HG03175 (cell line): ENCODE results near the gene BACH2.

Experiments
- ATAC-seq: cut with Tn5 transposase; IDR thresholded peaks from one replicate; pipeline ENCODE4 v1.9.1; 2021; ENCODE audit warnings: mild to moderate bottlenecking, moderate library complexity; ENCODE audit not compliant: unreplicated experiment

BACH2 gene

GRCh38 chr6:90302320-90302719 lies 5.7 kb upstream of the BACH2 start:
- no peak for ATAC-seq

DNA sequence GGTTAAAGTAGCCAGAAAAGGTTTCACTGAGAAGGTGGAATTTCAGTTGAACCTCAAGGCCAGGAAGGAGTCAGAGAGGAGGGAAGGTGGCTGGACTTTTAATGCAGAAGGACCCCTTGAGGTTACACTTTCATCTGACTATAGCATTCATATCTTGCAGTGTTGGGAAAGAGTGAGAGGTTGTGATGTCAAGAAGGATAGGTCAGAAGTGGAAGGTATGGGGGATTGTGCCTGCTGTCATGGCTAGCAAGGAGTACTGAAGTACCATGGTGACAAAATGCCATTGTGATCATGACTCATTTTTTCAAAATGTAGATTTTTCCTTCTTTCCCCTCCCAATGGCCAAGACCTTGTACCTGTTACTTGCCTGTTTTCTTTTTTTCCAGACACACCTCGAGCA lies 5.2 kb upstream of the BACH2 start:
- no peak for ATAC-seq

DNA sequence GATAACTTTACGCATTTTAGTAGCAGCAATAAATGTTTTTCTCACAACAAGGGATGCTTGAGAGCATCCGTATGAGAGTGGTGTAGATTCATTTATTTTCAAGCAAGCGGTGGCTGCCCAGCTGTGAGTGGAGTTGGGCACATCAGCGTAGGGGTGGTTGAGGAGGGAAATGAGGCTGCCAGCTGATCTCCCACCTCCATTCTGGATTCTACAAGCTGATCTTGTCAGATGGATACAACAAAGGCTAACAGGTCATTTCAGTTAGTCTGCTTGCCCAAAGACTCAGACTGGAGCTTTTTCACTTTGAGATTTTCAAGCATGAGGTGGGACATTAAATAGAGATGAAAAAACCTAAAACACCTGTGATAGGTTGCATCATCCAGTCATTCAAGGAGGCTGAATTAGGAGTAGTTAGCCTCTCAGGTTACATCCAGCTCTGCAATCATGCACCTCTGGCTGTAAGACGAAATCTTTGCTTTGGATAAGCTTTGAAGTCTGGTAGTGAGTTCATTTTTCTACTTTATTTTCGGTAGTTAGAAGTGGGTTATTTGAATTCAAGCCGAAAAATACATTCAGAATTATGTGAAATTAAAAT lies 1.9 kb upstream of the BACH2 start:
- ATAC-seq = no peak

- no peak for ATAC-seq
Measured at GRCh38 chr6:90297867-90298381, 1.3 kb upstream of the BACH2 start.

DNA sequence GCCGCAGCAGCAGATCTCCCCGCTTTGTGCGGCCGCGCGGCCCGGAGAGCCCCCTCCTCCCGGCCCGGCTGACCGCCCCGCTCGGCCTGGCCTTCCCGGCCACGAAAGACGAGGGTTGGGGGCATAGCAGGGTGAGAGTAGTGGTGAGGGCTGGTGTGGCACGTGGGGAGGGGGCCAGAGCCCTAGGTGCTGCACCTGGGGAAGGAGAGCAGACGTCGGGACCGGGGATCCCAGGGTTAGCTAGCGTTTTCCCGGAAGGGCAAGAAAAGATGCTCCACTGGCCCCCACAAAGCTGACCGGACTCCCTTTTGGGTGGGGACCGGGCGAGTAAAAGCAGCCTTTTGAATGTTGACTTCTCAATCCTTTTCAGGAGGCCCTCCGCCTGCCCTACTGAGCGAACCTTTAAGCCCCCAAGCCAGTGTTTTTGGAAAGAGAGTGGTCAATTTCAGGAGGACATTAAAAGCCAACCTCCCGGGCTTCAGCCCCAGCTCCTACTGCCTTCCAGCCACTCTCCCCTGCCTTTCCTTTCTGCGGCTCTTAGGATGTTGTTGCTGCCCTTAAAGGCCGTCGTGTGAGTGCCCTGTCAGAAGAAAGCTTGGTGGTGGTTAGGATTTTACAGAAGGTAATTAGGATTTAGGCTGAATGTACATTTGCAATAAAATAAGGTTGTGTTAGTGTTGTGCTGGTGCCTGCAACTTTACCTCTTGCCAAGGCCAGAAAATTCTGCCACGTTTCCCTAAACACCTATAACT lies 648 bp upstream of the BACH2 start:
- ATAC-seq = peak; percentile 1

- peak; percentile 46 for ATAC-seq
Measured at GRCh38 chr6:90295854-90296340, 746 bp downstream of the BACH2 start.

DNA sequence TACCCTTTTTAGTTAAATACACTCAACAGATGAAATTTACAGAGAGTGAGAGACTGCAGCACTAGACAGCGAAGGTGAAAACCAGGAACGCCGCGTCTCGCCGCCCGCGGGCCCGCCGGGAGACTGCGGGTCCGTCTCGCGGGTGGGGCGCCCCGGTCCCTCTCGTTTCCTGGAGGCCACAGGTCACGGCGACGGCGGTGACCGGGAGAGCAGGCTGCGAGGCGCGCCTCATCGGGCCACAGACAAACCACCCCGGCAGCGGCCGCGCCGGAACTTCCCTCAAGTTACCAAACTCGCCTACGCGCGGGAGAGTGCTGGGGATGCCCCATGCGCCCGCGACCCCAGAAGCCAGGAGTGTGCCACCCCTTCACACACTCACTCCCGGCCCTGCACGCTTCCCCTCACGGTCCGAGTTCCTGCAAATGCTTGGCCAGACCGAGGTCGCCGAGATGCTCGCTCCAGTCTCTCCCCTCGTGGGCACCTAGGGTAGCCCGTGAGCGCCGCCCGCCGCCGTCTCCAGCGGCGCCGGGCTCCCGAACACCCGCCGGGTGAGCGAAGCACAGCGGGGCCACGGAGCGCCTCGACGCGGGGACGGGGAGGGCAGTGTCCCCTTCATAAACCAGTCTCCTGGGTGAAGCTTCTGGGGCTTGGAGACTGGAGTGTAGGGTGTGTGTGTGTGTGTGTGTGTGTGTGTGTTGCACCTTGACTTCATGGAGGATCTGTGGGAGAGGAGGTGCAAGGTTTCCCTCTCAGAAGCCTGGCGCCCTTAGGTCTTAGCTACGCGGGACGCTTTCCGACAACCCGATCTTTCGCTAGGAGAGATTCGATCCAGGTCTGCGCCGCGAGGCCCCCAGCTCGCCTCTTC lies 1.4 kb downstream of the BACH2 start:
- no peak for ATAC-seq

GRCh38 chr6:90294614-90294988 lies 2.0 kb downstream of the BACH2 start:
- ATAC-seq = no peak

DNA sequence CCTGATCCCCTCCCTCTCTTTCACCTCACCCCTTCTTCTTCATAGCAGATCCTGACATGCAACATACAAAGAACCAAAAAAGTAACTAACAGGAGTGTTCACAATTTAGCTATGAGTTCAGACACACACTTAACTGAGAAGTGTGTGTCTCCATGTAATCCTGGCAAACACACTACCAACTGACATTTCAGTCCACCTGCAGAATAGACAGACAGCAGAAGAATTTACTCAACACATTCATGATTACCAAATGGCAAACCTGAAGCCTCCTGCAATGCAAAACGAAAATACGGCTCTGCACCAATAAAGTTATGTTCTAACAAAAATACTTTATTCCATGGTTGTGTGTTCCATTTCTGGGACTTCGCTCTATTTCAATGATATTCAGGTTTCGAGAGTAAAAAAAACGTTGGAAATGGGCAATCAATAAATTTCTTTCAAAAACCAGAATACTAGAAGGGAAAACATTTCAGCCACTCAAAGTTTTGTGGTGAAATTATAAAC lies 2.6 kb downstream of the BACH2 start:
- no peak for ATAC-seq

DNA sequence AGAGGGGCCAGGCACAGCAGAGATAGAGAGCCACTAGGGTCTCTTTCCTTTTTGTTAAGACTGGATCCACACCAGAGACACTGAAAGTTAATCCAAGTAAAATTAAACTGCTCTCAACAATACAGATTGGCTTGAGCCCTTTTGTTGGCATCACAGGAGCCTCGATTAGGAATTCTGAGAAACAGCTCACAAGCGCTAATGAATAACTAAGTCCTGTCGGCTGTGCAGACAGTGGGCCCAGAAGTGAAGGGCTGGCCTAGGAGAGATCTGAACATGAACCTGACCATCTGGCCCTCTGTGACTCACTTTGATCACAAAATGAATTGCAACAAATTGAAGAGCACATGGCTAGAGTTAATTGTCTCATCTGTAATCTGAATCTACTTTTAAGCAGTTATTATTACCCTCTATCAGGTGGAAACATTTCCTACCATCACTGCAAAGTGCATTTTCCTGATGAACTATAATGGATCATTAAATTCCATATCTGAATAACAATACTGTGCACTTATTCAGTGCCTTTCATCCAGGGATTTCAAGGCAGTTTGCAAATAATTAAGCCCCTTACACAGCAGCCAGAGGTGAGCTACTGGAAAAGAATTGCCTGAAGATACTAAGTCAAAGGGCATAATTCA lies 3.2 kb downstream of the BACH2 start:
- ATAC-seq = no peak

GRCh38 chr6:90291565-90291964 lies 5.1 kb downstream of the BACH2 start:
- no peak for ATAC-seq

GRCh38 chr6:90290811-90291420 lies 5.7 kb downstream of the BACH2 start:
- ATAC-seq = no peak

- ATAC-seq = no peak
Measured at GRCh38 chr6:90289902-90290301, 6.7 kb downstream of the BACH2 start.

DNA sequence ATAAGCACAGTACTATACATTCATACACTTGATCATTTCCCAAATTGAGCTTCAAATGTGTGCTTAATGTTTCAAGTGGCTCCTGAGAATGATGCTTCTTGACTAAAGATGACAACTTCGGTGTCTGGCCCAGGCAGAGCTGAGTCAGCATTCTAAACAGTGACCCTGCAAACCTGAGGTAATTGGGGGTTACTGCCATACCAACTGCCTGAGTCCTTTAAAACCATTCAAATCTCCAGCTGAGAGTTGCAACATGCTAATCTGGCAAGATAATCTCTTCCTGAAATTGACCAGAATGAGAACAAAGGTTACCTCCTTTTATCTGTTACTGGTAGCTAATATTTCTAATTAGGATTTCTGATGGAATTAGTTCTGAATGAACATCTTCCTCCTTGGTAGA lies 8.2 kb downstream of the BACH2 start:
- no peak for ATAC-seq

- no peak for ATAC-seq
Measured at GRCh38 chr6:90286884-90287488, 9.7 kb downstream of the BACH2 start.

GRCh38 chr6:90285611-90286381 lies 10.8 kb downstream of the BACH2 start:
- ATAC-seq = peak; percentile 80

- ATAC-seq = peak; percentile 36
Measured at GRCh38 chr6:90285042-90285481, 11.6 kb downstream of the BACH2 start.

DNA sequence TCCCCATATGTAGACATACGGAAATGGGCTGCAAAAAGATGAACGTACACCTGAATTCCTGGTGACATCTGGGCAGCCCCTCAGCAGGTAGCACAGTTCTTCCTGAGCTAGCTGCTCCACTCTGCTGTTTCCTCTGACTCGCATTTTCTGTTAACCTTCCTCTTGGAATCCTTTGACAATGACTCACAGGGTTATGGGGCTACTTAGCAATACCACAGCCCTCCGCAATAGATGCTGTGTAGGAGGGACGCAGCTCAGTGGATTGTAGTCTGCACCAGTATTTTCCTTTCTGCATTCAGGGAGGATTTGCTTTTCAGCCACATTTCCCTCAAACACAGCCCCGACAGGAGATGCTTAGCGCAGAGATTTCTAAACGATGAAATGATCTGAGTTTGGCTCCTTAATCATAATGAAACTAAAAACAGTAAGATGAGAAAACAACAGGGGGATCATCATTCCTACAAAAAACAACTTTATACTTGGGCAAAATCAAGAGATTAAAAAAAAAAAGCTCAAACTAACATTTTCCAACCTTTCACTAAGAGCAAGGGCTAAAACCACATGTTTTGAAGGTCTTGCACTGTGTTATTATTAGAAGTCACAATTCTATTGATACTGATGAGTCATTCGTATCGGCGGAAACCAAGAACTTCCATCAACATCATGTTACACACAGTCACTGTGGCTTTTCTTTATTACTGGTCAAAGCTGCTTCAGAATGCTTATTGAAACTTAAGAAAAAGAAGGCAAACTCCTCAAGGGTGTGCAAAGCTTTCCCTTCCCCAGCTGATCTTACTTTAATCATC lies 12.2 kb downstream of the BACH2 start:
- peak; percentile 69 for ATAC-seq
